NCI-H446 (cell line): ENCODE results near the gene SCAF8.
A peak's percentile ranks its signal among the peaks of the same experiment; 100 is the strongest.

Experiments
- DNase-seq, 2 experiments: peaks; one replicate each; lab custom pipeline; 2025; lab: John Stamatoyannopoulos, UW

SCAF8 gene

GRCh38 chr6:154839546-154839945, 106.3 kb downstream of the SCAF8 start:
- DNase-seq: no peak

- DNase-seq: no peak
Observed at GRCh38 chr6:154840363-154840762, 107.1 kb downstream of the SCAF8 start.

GRCh38 chr6:154841109-154841508, 107.9 kb downstream of the SCAF8 start:
- DNase-seq: no peak

GRCh38 chr6:154842833-154843232, 109.6 kb downstream of the SCAF8 start:
- peak in 1 of 2 experiments; percentile 26 for DNase-seq

GRCh38 chr6:154847318-154847717, 114.1 kb downstream of the SCAF8 start:
- no peak for DNase-seq

GRCh38 chr6:154848580-154848979, 115.4 kb downstream of the SCAF8 start:
- DNase-seq: peak; percentile 70 to 81

GRCh38 chr6:154849475-154849874, 116.3 kb downstream of the SCAF8 start:
- no peak for DNase-seq

GRCh38 chr6:154852687-154853086, 119.5 kb downstream of the SCAF8 start:
- DNase-seq: no peak

- no peak for DNase-seq
Observed at GRCh38 chr6:154857529-154857928, 124.3 kb downstream of the SCAF8 start.

- no peak for DNase-seq
Observed at GRCh38 chr6:154861825-154862224, 128.6 kb downstream of the SCAF8 start.

- DNase-seq: no peak
Observed at GRCh38 chr6:154862536-154862935, 129.3 kb downstream of the SCAF8 start.

GRCh38 chr6:154864066-154864430, 130.8 kb downstream of the SCAF8 start:
- no peak for DNase-seq

GRCh38 chr6:154865291-154865690, 132.1 kb downstream of the SCAF8 start:
- no peak for DNase-seq

GRCh38 chr6:154868143-154868594, 135.0 kb downstream of the SCAF8 start:
- DNase-seq: peak; percentile 42 to 65

- no peak for DNase-seq
Observed at GRCh38 chr6:154872542-154873114, 139.4 kb downstream of the SCAF8 start.

GRCh38 chr6:154873546-154873945, 140.3 kb downstream of the SCAF8 start:
- no peak for DNase-seq

GRCh38 chr6:154874773-154875592, 141.8 kb downstream of the SCAF8 start:
- no peak for DNase-seq

GRCh38 chr6:154876486-154877280, 143.5 kb downstream of the SCAF8 start:
- DNase-seq: no peak

GRCh38 chr6:154878871-154879491, 145.8 kb downstream of the SCAF8 start:
- no peak for DNase-seq

- peak in 1 of 2 experiments; percentile 20 for DNase-seq
Observed at GRCh38 chr6:154882107-154882506, 148.9 kb downstream of the SCAF8 start.
